ENCODE measurements around the gene PSD4. TPM values are rescaled to one million over a fixed set of nuclear protein-coding genes. Genes with fewer than 3 reads are reported as not detected.

Gene PSD4
- total RNA-seq, 1 experiment from 2014 or later: 46.6 TPM

DNA sequence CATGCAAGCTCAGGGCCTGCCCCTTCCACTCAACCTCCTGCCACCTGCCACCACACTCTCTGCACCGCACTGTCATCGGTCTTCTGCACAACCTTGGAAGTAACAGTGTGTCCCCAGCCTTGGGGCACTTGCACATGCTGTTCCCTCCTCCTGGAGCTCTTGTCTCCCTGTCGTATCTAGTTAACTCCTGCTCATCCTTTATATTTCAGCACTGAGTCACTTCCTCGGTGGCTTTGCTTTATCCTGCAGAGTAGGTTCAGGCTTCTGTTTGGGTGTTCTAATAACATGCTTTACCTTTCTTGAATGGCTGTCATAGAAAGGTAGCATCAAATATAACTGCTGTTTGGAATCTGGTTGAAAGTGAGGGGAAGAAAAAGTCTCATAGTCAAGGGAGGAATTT lies 79.7 kb downstream of the PSD4 start:
- Histone ChIP-seq H3K9me3 (ENCODE audit: low read length) (no peaks in the 10 kb centered on the region), H3F3A (ENCODE audit: low read length, unreplicated experiment) (no peaks in the 10 kb centered on the region), H4K20me1 (ENCODE audit: low read length) (no peaks in the 10 kb centered on the region), H3K4me3 (ENCODE audit: low read length) (no peak overlapping the region), H3K9me2 (replicated peaks; ENCODE audit: low read length) (no peaks in the 10 kb centered on the region), H2AFZ (ENCODE audit: low read length) (no peak overlapping the region), H3K4me1 (ENCODE audit: insufficient read depth, low read length) (peaks cover 19% of the 10 kb centered on the region), H3K79me2 (ENCODE audit: low read length) (no peaks in the 10 kb centered on the region), H3K27me3 (ENCODE audit: low read length) (no peaks in the 10 kb centered on the region), H3K4me2 (ENCODE audit: low read length) (peak overlapping the region; percentile 5; the same call in 1 of the 2 replicates), H3K36me3 (ENCODE audit: low read depth, low read length) (no peaks in the 10 kb centered on the region), H3K27ac (ENCODE audit: low read length) (no peak overlapping the region), H3K9ac (ENCODE audit: low read length) (no peak overlapping the region)
- TF ChIP-seq EZH2phosphoT487 (IDR thresholded peaks at IDR 0.05; ENCODE audit: borderline replicate concordance, low read length): no peak
- no peak for TF ChIP-seq EZH2 (IDR thresholded peaks at IDR 0.05; ENCODE audit: low read length, unreplicated experiment)
- TF ChIP-seq, protein P1, sequence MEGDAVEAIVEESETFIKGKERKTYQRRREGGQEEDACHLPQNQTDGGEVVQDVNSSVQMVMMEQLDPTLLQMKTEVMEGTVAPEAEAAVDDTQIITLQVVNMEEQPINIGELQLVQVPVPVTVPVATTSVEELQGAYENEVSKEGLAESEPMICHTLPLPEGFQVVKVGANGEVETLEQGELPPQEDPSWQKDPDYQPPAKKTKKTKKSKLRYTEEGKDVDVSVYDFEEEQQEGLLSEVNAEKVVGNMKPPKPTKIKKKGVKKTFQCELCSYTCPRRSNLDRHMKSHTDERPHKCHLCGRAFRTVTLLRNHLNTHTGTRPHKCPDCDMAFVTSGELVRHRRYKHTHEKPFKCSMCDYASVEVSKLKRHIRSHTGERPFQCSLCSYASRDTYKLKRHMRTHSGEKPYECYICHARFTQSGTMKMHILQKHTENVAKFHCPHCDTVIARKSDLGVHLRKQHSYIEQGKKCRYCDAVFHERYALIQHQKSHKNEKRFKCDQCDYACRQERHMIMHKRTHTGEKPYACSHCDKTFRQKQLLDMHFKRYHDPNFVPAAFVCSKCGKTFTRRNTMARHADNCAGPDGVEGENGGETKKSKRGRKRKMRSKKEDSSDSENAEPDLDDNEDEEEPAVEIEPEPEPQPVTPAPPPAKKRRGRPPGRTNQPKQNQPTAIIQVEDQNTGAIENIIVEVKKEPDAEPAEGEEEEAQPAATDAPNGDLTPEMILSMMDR (conservative IDR thresholded peaks at IDR 0.05; ENCODE audit: low read depth, low read length): no peak
- peak; percentile 53 for DNase-seq
- peak; percentile 27; the same call in 1 of the 2 replicates for ATAC-seq
- POLR2A ChIA-PET (ENCODE audit: unreplicated experiment): no interaction called here
- no TSS peak for BruUV-seq (replicated peaks)
- intact Hi-C loops (cut with micrococcal nuclease): no loop called here
- CTCF ChIA-PET: no interaction called here

DNA sequence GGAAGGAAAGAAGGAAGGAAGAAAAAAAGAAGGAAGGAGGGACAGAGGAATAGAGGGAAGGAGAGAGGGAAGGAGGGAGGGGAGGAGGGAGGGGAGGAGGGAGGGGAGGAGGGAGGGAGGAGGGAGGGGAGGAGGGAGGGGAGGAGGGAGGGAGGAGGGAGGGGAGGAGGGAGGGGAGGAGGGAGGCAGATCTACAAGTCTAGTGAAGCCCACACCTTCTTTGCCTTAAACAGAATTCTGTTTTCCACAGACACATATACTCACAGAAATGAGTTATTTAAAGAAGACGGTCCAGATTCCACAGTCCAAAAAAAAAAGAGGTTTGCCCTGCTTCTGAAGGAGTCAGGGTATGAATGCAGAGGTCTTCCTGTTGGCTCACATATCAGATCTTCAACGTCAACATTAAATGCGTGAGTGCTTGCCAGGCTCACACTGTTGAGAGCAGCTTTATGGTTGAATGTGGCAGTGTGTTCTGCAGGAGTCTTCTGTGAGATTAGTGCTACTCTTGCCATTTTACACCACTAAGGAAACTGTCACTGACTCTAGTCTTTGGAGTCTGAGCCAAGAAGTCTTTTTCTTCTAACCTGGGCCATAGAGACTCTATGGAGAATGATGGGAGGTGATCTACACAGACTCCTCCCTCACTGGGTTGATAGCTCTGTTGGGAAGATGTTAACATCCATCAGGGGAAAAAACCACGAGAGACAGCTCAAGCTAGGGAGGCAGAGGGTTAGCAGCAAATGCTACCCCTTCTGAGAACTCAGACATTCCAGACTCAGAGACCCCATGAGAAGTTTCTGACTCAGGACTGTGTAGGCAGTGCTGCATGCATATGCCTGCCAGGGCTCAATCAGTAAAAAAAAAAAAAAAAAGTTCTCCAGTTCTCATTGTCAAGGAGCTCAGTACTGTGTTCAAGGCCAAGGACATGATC lies 81.6 kb downstream of the PSD4 start:
- ATAC-seq: no peak
- no peak overlapping the region for H3K27ac ChIP-seq (ENCODE audit: low read length)
- no peaks in the 10 kb centered on the region for H3K36me3 ChIP-seq (ENCODE audit: low read depth, low read length)
- DNase-seq: no peak
- no peak overlapping the region for H3K9ac ChIP-seq (ENCODE audit: low read length)
- intact Hi-C loops (cut with micrococcal nuclease): no loop called here
- H3K4me3 ChIP-seq (ENCODE audit: low read length): no peak overlapping the region
- BruUV-seq (replicated peaks): no TSS peak
- TF ChIP-seq EZH2 (IDR thresholded peaks at IDR 0.05; ENCODE audit: low read length, unreplicated experiment): no peak
- TF ChIP-seq EZH2phosphoT487 (IDR thresholded peaks at IDR 0.05; ENCODE audit: borderline replicate concordance, low read length): no peak
- TF ChIP-seq, protein P1 (conservative IDR thresholded peaks at IDR 0.05; ENCODE audit: low read depth, low read length): no peak
- ChIA-PET POLR2A (ENCODE audit: unreplicated experiment) (no interaction called here), CTCF (no interaction called here)
- peaks cover 16% of the 10 kb centered on the region for H3K4me1 ChIP-seq (ENCODE audit: insufficient read depth, low read length)
- no peaks in the 10 kb centered on the region for H3F3A ChIP-seq (ENCODE audit: low read length, unreplicated experiment)
- H3K27me3 ChIP-seq (ENCODE audit: low read length): no peaks in the 10 kb centered on the region
- no peaks in the 10 kb centered on the region for H3K9me3 ChIP-seq (ENCODE audit: low read length)
- no peaks in the 10 kb centered on the region for H3K9me2 ChIP-seq (replicated peaks; ENCODE audit: low read length)
- no peak overlapping the region for H3K4me2 ChIP-seq (ENCODE audit: low read length)
- no peaks in the 10 kb centered on the region for H4K20me1 ChIP-seq (ENCODE audit: low read length)
- H2AFZ ChIP-seq (ENCODE audit: low read length): no peak overlapping the region
- no peaks in the 10 kb centered on the region for H3K79me2 ChIP-seq (ENCODE audit: low read length)

Measured in PC-3 (cell line).